ENCODE results near the gene GFOD2.

GRCh38 chr16:67632415-67633172, 86.5 kb downstream of the GFOD2 start:
- TF ChIP-seq POLR2A (IDR thresholded peaks at IDR 0.05; ENCODE audit: extremely low read depth, insufficient read length) (no peak), CTCF (IDR thresholded peaks at IDR 0.05; ENCODE audit: low read depth, low read length) (no peak), MAX (IDR thresholded peaks at IDR 0.05; ENCODE audit: low read depth, low read length) (no peak)
